Neutrophil (primary cell): Measurements from ENCODE around the gene BMAL1.
A peak's percentile ranks its signal among the peaks of the same experiment; 100 is the strongest.

ENCODE experiments used
- H3K27ac ChIP-seq: fragments of 200-600 bp; sonication (generic); 2 replicates; pipeline ENCODE4 v1.5.1; 2016; ENCODE audit warnings: mild to moderate bottlenecking, moderate library complexity
- H3K27me3 ChIP-seq: fragments of 200-600 bp; sonication (generic); 2 replicates; pipeline ENCODE4 v1.6.0; 2016; ENCODE audit warnings: mild to moderate bottlenecking
- H3K36me3 ChIP-seq: fragments of 200-600 bp; sonication (generic); 2 replicates; pipeline ENCODE4 v1.5.1; 2017
- H3K4me1 ChIP-seq, 2 experiments: fragments of 200-600 bp in 1 of 2; sonication (generic) in 1 of 2; 1 replicate in 1 of 2; 2 replicates in 1 of 2; pipeline versions ENCODE4 v1.5.1 to v1.6.1; 2013 to 2016; ENCODE audit warnings: low read depth in 1 of 2, low read length in 1 of 2, mild to moderate bottlenecking in 1 of 2, moderate library complexity in 1 of 2; ENCODE audit not compliant: control insufficient read depth in 1 of 2, insufficient read depth in 1 of 2
- H3K4me3 ChIP-seq, 2 experiments: fragments of 200-600 bp in 1 of 2; sonication (generic) in 1 of 2; 1 replicate in 1 of 2; 2 replicates in 1 of 2; pipeline ENCODE4 v1.5.1; 2013 to 2016; ENCODE audit warnings: low read depth in 1 of 2, low read length in 1 of 2, mild to moderate bottlenecking in 1 of 2, moderate library complexity in 1 of 2
- H3K9me3 ChIP-seq: fragments of 200-600 bp; sonication (generic); 2 replicates; pipeline ENCODE4 v1.5.1; 2016
- CTCF ChIP-seq: fragments of 200-600 bp; sonication (generic); IDR thresholded peaks from 2 replicates; pipeline ENCODE4 v1.5.1; 2016; ENCODE audit warnings: antibody characterized with exemption

BMAL1 gene

GRCh38 chr11:13327421-13327820 lies 49.8 kb downstream of the BMAL1 start:
- TF ChIP-seq CTCF: no peak
- peaks cover 46% of the 10 kb centered on the region for H3K36me3 ChIP-seq
- H3K27ac ChIP-seq: no peak overlapping the region
- no peaks in the 10 kb centered on the region for H3K4me1 ChIP-seq
- H3K4me3 ChIP-seq: no peak overlapping the region
- H3K27me3 ChIP-seq: no peaks in the 10 kb centered on the region
- H3K9me3 ChIP-seq: no peaks in the 10 kb centered on the region

GRCh38 chr11:13328286-13328685 lies 50.7 kb downstream of the BMAL1 start:
- no peak overlapping the region for H3K27ac ChIP-seq
- no peak overlapping the region for H3K4me3 ChIP-seq
- H3K27me3 ChIP-seq: no peaks in the 10 kb centered on the region
- H3K4me1 ChIP-seq: peaks cover 2 to 5% of the 10 kb centered on the region in 2 experiments
- TF ChIP-seq CTCF: no peak
- H3K9me3 ChIP-seq: no peaks in the 10 kb centered on the region
- H3K36me3 ChIP-seq: peaks cover 40% of the 10 kb centered on the region

DNA sequence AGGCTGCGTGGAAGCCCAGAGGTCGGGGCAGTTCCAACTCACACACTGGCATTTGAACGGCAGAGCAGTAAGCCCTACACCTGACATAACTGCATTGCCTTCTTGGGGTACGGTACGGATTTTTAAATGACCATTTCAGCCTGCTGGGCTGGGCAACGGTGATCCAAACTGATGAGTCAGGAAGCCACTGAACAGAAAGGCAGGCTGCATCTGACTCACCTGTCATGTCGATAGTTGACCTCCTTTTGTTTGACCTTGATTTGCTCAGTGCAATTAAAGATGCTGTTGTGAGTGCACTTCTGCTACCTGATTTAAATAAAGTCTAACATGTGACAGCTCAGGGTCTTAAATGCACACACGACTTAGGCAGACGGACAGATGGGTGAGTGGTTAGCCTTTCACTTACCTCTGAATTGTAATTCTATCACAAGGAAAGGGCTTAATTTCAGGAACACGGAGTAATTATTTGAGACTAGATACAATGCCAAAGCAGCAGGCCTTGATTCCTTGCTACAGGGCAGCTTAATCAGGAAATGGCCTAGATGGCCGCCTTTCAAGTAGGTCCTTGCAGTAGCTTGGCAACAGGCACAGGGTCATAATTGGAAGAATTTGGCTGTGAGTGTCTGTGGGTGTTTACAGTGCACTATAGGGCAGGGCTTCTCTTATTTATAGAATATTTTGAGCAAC lies 52.2 kb downstream of the BMAL1 start:
- H3K9me3 ChIP-seq: no peaks in the 10 kb centered on the region
- TF ChIP-seq CTCF: no peak
- no peaks in the 10 kb centered on the region for H3K27me3 ChIP-seq
- H3K4me1 ChIP-seq: peaks cover 18 to 20% of the 10 kb centered on the region in 2 experiments
- H3K27ac ChIP-seq: no peak overlapping the region
- no peak overlapping the region for H3K4me3 ChIP-seq
- H3K36me3 ChIP-seq: peaks cover 31% of the 10 kb centered on the region

DNA sequence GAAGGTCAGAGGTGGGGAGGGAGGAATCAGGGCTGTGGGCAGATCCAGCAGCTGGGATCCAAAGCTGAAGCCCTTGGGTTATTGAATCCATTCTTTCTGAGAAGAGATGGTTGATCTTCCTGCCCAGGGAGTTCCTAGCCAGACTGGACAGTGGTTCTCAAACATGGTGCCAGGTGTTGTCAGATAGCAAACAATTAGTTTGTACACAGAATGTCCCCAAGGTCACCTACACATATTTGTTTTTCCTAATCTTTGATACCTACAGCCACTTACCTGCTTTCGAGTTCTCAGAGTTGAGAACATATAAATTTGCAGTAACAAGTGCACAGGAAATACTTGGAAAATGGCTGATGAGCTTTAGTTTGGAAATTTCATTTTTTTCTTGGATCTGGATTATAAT lies 54.5 kb downstream of the BMAL1 start:
- Histone ChIP-seq H3K4me1 (peaks cover 19 to 25% of the 10 kb centered on the region in 2 experiments), H3K4me3 (no peak overlapping the region), H3K27ac (no peak overlapping the region), H3K27me3 (no peaks in the 10 kb centered on the region), H3K9me3 (no peaks in the 10 kb centered on the region), H3K36me3 (peaks cover 27% of the 10 kb centered on the region)
- no peak for TF ChIP-seq CTCF

- H3K4me3 ChIP-seq: no peak overlapping the region
- H3K27ac ChIP-seq: peak overlapping the region; percentile 59
- H3K4me1 ChIP-seq: peaks cover 19 to 25% of the 10 kb centered on the region in 2 experiments
- no peaks in the 10 kb centered on the region for H3K9me3 ChIP-seq
- peaks cover 18% of the 10 kb centered on the region for H3K36me3 ChIP-seq
- no peaks in the 10 kb centered on the region for H3K27me3 ChIP-seq
- TF ChIP-seq CTCF: no peak
Observed at GRCh38 chr11:13333456-13333957, 55.9 kb downstream of the BMAL1 start.
